MM.1S (cell line): Measurements from ENCODE around the gene ZC3H7B.

Source experiments
- CTCF ChIP-seq: fragments of 300-600 bp; sonication (generic); IDR thresholded peaks from 2 replicates; pipeline ENCODE4 v1.5.1; 2016; ENCODE audit warnings: antibody characterized with exemption, low read length, mixed read lengths
- EZH2 ChIP-seq: fragments of 300-600 bp; sonication (generic); optimal IDR thresholded peaks from 2 replicates; pipeline ENCODE3; 2017; ENCODE audit warnings: low read depth, mild to moderate bottlenecking, antibody characterized with exemption, low read length, mixed read lengths

GRCh38 chr22:41394012-41394356 lies 92.7 kb downstream of the ZC3H7B start:
- TF ChIP-seq EZH2 (no peak), CTCF (no peak)
